DMS53 treated with DMSO at 0.1 percent for 48 hours (cell line): ENCODE data around the gene KRTAP26-1.

Experiments used
- DNase-seq: peaks from one replicate; lab custom pipeline; 2025; ENCODE audit not compliant: unreplicated experiment; lab: John Stamatoyannopoulos, UW

The KRTAP26-1 gene

GRCh38 chr21:30271611-30272010 is 48.5 kb downstream of the KRTAP26-1 start:
- no peak for DNase-seq

- no peak for DNase-seq
Measured at GRCh38 chr21:30271156-30271555, 49.0 kb downstream of the KRTAP26-1 start.

GRCh38 chr21:30269803-30270530 is 50.1 kb downstream of the KRTAP26-1 start:
- no peak for DNase-seq
